SK-N-SH (cell line): ENCODE data around the gene ZIC5. TPM values are rescaled to one million over a fixed set of nuclear protein-coding genes. Genes with fewer than 3 reads are reported as not detected.

ENCODE experiments used
- CTCF ChIA-PET: fragments of 300-600, 350-600 bp; formaldehyde crosslinking; extraction: SDS; loops from one replicate; lab custom pipeline; 2021; lab: Yijun Ruan, JAX
- POLR2A ChIA-PET: fragments of 350-600 bp; sonication (Branson Sonifier 250); formaldehyde crosslinking; extraction: SDS; loops from one replicate; lab custom pipeline; 2020; ENCODE audit warnings: antibody characterized with exemption, inconsistent platforms; lab: Yijun Ruan, JAX
- DNase-seq: peaks from one replicate; pipeline ENCODE4 v3.0.0; 2012
- H2AFZ ChIP-seq: fragments of 200-600 bp; sonication (generic); 2 replicates; pipeline ENCODE4 v1.8.1; 2016; ENCODE audit warnings: antibody characterized with exemption, mild to moderate bottlenecking, low read depth
- H3F3A ChIP-seq: fragments of 200-600 bp; sonication (generic); replicated peaks from 2 replicates; pipeline ENCODE3; 2016; ENCODE audit warnings: antibody characterized with exemption, mild to moderate bottlenecking; ENCODE audit not compliant: insufficient read depth
- H3K27ac ChIP-seq, 2 experiments: fragments of 200-500 bp in 1 of 2; fragments of 200-600 bp in 1 of 2; sonication (Bioruptor generic) in 1 of 2; sonication (generic), shearing (Covaris generic) in 1 of 2; 2 replicates each; pipeline versions ENCODE4 v1.5.1 to v1.6.1; 2014 to 2016; ENCODE audit warnings: low read depth in 2 of 2, inconsistent platforms in 1 of 2, low read length in 1 of 2, mild to moderate bottlenecking in 1 of 2, mixed read lengths in 1 of 2
- H3K27me3 ChIP-seq: fragments of 200-600 bp; sonication (generic), shearing (Covaris generic); 2 replicates; pipeline ENCODE4 v1.6.1; 2016; ENCODE audit warnings: mixed run types; ENCODE audit not compliant: insufficient read depth
- H3K36me3 ChIP-seq, 2 experiments: fragments of 200-500 bp in 1 of 2; fragments of 200-600 bp in 1 of 2; sonication (Bioruptor generic) in 1 of 2; sonication (generic) in 1 of 2; replicated peaks in 1 of 2; 2 replicates each; pipeline versions ENCODE3 to v1.5.1; 2014 to 2016; ENCODE audit warnings: low read length in 1 of 2, mild to moderate bottlenecking in 1 of 2; ENCODE audit not compliant: insufficient read depth in 2 of 2, control insufficient read depth in 1 of 2
- H3K4me1 ChIP-seq, 2 experiments: fragments of 200-500 bp in 1 of 2; fragments of 200-600 bp in 1 of 2; sonication (Bioruptor generic) in 1 of 2; sonication (generic), shearing (Covaris generic) in 1 of 2; 2 replicates each; pipeline versions ENCODE4 v1.5.1 to v1.6.1; 2014 to 2016; ENCODE audit warnings: low read depth in 1 of 2, low read length in 1 of 2, mixed run types in 1 of 2; ENCODE audit not compliant: insufficient read depth in 2 of 2, control insufficient read depth in 1 of 2
- H3K4me2 ChIP-seq: fragments of 200-600 bp; sonication (generic), shearing (Covaris generic); 2 replicates; pipeline ENCODE4 v1.6.1; 2017; ENCODE audit warnings: mixed run types
- H3K4me3 ChIP-seq, 2 experiments: fragments of 200-500 bp in 1 of 2; fragments of 200-600 bp in 1 of 2; sonication (Bioruptor generic) in 1 of 2; sonication (generic), shearing (Covaris generic) in 1 of 2; 2 replicates each; pipeline versions ENCODE4 v1.5.1 to v1.8.1; 2014 to 2016; ENCODE audit warnings: low read depth in 2 of 2, inconsistent platforms in 1 of 2, low read length in 1 of 2, mild to moderate bottlenecking in 1 of 2, mixed read lengths in 1 of 2, moderate library complexity in 1 of 2
- H3K79me2 ChIP-seq: fragments of 200-600 bp; sonication (generic); 2 replicates; pipeline ENCODE4 v1.8.1; 2017; ENCODE audit warnings: mild to moderate bottlenecking; ENCODE audit not compliant: insufficient read depth
- H3K9ac ChIP-seq: fragments of 200-600 bp; sonication (generic); 2 replicates; pipeline ENCODE4 v1.6.1; 2017; ENCODE audit warnings: mixed run types
- H3K9me2 ChIP-seq: fragments of 200-600 bp; sonication (generic); 2 replicates; pipeline ENCODE4 v1.6.1; 2017; ENCODE audit warnings: mixed run types
- H3K9me3 ChIP-seq: fragments of 200-600 bp; sonication (generic); 2 replicates; pipeline ENCODE4 v1.6.1; 2017; ENCODE audit warnings: mixed run types, mild to moderate bottlenecking, moderate library complexity
- H4K20me1 ChIP-seq: fragments of 200-600 bp; sonication (generic); 2 replicates; pipeline ENCODE4 v1.6.1; 2017; ENCODE audit warnings: mild to moderate bottlenecking, mixed run types; ENCODE audit not compliant: insufficient read depth
- EP300 ChIP-seq, 2 experiments: IDR thresholded peaks; 2 replicates each; pipeline versions ENCODE4 v1.4.0 to v1.6.1; 2012; ENCODE audit warnings: borderline replicate concordance in 1 of 2, low read depth in 1 of 2, low read length in 1 of 2
- FOXJ3 ChIP-seq: sonication (generic); formaldehyde crosslinking; IDR thresholded peaks from 2 replicates; pipeline ENCODE4 v1.5.1; 2020; ENCODE audit warnings: mild to moderate bottlenecking, missing genetic modification reagents
- FOXM1 ChIP-seq: IDR thresholded peaks from 2 replicates; pipeline ENCODE4 v1.4.0; 2012; ENCODE audit warnings: low read depth, mild to moderate bottlenecking
- GATA2 ChIP-seq: sonication (generic); formaldehyde crosslinking; IDR thresholded peaks from 2 replicates; pipeline ENCODE4 v1.5.0; 2020; ENCODE audit warnings: mild to moderate bottlenecking, missing genetic modification reagents
- RAD21 ChIP-seq: IDR thresholded peaks from 2 replicates; pipeline ENCODE4 v1.6.1; 2012; ENCODE audit warnings: mild to moderate bottlenecking, low read length
- RCOR1 ChIP-seq: fragments of 150-350 bp; IDR thresholded peaks from 2 replicates; pipeline ENCODE4 v1.6.1; 2017; ENCODE audit warnings: antibody characterized with exemption, low read length
- SMC3 ChIP-seq: IDR thresholded peaks from 2 replicates; pipeline ENCODE4 v1.6.1; 2012; ENCODE audit warnings: low read depth, low read length, improper control_type of control experiment
- TCF12 ChIP-seq: IDR thresholded peaks from 2 replicates; pipeline ENCODE4 v1.4.0; 2012
- TEAD4 ChIP-seq: IDR thresholded peaks from 2 replicates; pipeline ENCODE4 v1.4.0; 2012; ENCODE audit warnings: mild to moderate bottlenecking, borderline replicate concordance; ENCODE audit not compliant: insufficient read depth
- WGBS: methylation state at CpG from one replicate; pipeline ENCODE4 v1.1.6; 2017; ENCODE audit warnings: low lambda C conversion rate; 5-methylcytosine and 5-hydroxymethylcytosine counted together
- polyA plus RNA-seq, 3 experiments: library from polyadenylated mRNA; depleted of rRNA; stranded (reverse); fragments of >200 nt; gene quantifications; 2 replicates each; pipeline ENCODE4 v1.2.3, GENCODE V29; 2012
- TF ChIP-seq, protein P1 (sequence below): IDR thresholded peaks from 2 replicates; pipeline ENCODE4 v1.6.1; 2012; ENCODE audit warnings: mild to moderate bottlenecking, low read depth, low read length, moderate library complexity
- TF ChIP-seq, protein P2 (sequence below): fragments of 200-600 bp; sonication (generic); IDR thresholded peaks from 2 replicates; pipeline ENCODE4 v1.6.1; 2017; ENCODE audit warnings: antibody characterized with exemption, mild to moderate bottlenecking, moderate library complexity

ZIC5 gene
- polyA plus RNA-seq, 1 of the 3 experiments (the other 2 are of a cell fraction) = not detected

GRCh38 chr13:99919132-99919531, 52.4 kb downstream of the ZIC5 start:
- H3K9me3 ChIP-seq = no peaks in the 10 kb centered on the region
- ChIA-PET POLR2A (no interaction called here), CTCF (interaction anchor here (1.4 kb wide), 1 partner anchor 596 kb away, joined by 10 read pairs; no protein-coding TSS in a partner anchor)
- no peak overlapping the region for H3K27ac ChIP-seq
- no peak overlapping the region for H3K4me3 ChIP-seq
- no peaks in the 10 kb centered on the region for H4K20me1 ChIP-seq
- peaks cover 61% of the 10 kb centered on the region for H3K27me3 ChIP-seq
- no peaks in the 10 kb centered on the region for H3K9me2 ChIP-seq
- no peaks in the 10 kb centered on the region for H3F3A ChIP-seq
- TF ChIP-seq, protein P1, sequence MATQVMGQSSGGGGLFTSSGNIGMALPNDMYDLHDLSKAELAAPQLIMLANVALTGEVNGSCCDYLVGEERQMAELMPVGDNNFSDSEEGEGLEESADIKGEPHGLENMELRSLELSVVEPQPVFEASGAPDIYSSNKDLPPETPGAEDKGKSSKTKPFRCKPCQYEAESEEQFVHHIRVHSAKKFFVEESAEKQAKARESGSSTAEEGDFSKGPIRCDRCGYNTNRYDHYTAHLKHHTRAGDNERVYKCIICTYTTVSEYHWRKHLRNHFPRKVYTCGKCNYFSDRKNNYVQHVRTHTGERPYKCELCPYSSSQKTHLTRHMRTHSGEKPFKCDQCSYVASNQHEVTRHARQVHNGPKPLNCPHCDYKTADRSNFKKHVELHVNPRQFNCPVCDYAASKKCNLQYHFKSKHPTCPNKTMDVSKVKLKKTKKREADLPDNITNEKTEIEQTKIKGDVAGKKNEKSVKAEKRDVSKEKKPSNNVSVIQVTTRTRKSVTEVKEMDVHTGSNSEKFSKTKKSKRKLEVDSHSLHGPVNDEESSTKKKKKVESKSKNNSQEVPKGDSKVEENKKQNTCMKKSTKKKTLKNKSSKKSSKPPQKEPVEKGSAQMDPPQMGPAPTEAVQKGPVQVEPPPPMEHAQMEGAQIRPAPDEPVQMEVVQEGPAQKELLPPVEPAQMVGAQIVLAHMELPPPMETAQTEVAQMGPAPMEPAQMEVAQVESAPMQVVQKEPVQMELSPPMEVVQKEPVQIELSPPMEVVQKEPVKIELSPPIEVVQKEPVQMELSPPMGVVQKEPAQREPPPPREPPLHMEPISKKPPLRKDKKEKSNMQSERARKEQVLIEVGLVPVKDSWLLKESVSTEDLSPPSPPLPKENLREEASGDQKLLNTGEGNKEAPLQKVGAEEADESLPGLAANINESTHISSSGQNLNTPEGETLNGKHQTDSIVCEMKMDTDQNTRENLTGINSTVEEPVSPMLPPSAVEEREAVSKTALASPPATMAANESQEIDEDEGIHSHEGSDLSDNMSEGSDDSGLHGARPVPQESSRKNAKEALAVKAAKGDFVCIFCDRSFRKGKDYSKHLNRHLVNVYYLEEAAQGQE = no peak
- no peak for TF ChIP-seq RCOR1
- no peak for TF ChIP-seq TCF12
- no peak for TF ChIP-seq TEAD4
- TF ChIP-seq, protein P2, sequence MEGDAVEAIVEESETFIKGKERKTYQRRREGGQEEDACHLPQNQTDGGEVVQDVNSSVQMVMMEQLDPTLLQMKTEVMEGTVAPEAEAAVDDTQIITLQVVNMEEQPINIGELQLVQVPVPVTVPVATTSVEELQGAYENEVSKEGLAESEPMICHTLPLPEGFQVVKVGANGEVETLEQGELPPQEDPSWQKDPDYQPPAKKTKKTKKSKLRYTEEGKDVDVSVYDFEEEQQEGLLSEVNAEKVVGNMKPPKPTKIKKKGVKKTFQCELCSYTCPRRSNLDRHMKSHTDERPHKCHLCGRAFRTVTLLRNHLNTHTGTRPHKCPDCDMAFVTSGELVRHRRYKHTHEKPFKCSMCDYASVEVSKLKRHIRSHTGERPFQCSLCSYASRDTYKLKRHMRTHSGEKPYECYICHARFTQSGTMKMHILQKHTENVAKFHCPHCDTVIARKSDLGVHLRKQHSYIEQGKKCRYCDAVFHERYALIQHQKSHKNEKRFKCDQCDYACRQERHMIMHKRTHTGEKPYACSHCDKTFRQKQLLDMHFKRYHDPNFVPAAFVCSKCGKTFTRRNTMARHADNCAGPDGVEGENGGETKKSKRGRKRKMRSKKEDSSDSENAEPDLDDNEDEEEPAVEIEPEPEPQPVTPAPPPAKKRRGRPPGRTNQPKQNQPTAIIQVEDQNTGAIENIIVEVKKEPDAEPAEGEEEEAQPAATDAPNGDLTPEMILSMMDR = no peak
- no peak for TF ChIP-seq SMC3
- TF ChIP-seq FOXM1 = no peak
- no peak for TF ChIP-seq FOXJ3 (CRISPR knock-in tag)
- no peak for TF ChIP-seq GATA2 (CRISPR knock-in tag)
- no peak overlapping the region for H3K9ac ChIP-seq
- WGBS = 11% methylated on average over 2 of the region's 2 CpGs
- no peak overlapping the region for H2AFZ ChIP-seq
- H3K79me2 ChIP-seq = no peaks in the 10 kb centered on the region
- no peak overlapping the region for H3K4me2 ChIP-seq
- no peak for DNase-seq
- no peaks in the 10 kb centered on the region for H3K4me1 ChIP-seq
- H3K36me3 ChIP-seq = no peaks in the 10 kb centered on the region

DNA sequence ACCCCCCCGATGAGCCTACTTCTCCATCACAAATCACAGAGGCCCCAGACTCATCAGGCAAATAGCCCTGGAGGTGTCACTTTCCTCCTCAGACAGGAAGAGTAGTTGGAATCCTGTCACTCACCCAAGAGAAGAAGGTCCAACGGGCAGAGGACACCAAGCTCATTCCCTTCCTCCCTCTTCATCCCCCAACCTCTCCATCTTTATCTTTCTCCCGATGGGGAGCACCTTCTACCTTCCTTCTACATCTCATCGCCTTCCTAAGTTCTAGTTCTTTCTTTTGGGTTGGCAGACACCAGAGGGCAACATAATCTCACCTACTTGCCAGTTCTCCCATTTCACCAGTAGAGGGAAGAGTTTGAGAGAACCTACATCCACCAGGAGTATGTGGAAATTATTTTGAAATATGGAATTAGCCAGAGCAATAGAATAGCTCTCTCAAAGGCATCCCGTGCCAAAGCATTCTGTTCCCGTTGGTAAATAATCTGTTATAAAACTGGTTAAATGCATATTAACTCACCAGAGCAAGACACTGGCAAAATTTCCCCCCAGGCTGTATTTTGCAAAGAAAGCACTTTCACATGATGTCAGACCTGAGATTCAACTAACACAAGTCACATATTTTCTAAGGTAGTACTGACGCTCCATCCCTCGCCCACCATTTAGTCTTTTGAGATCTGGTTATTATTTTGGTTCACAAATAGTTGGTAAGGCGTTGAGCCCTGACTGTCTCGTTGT, 55.0 kb downstream of the ZIC5 start:
- H2AFZ ChIP-seq = no peak overlapping the region
- WGBS = 9% methylated on average over 10 of the region's 10 CpGs
- no peak overlapping the region for H3K9ac ChIP-seq
- no peaks in the 10 kb centered on the region for H3K9me2 ChIP-seq
- H3K27ac ChIP-seq = no peak overlapping the region
- no peak overlapping the region for H3K4me2 ChIP-seq
- no peaks in the 10 kb centered on the region for H3K79me2 ChIP-seq
- no peaks in the 10 kb centered on the region for H3K36me3 ChIP-seq
- no peak overlapping the region for H3K4me3 ChIP-seq
- no peaks in the 10 kb centered on the region for H3F3A ChIP-seq
- H3K4me1 ChIP-seq = no peaks in the 10 kb centered on the region
- POLR2A ChIA-PET = no interaction called here
- H4K20me1 ChIP-seq = no peaks in the 10 kb centered on the region
- peaks cover 58% of the 10 kb centered on the region for H3K27me3 ChIP-seq
- CTCF ChIA-PET = interaction anchor here (0.6 to 3.7 kb wide), 33 partner anchors 9 to 1506 kb away, joined by 3 to 23 read pairs (median 5); no protein-coding TSS in a partner anchor
- TF ChIP-seq, protein P2 = peak; percentile 92
- TF ChIP-seq SMC3 (peak; percentile 92), RAD21 (peak; percentile 78), EP300 (IDR thresholded peaks at IDR 0.05; ENCODE audit: borderline replicate concordance in 1 of 2, low read depth in 1 of 2, low read length in 1 of 2) (no peak)
- no peaks in the 10 kb centered on the region for H3K9me3 ChIP-seq
- DNase-seq = peak; percentile 73
